Measurements from ENCODE around the gene BANK1.

Gene BANK1

GRCh38 chr4:101825953-101826352, 35.4 kb downstream of the BANK1 start:
- no peak for DNase-seq
- Histone ChIP-seq H3K79me2 (ENCODE audit: insufficient read depth, low read length) (no peaks in the 10 kb centered on the region), H3K27ac (ENCODE audit: low read length) (no peak overlapping the region), H3K4me1 (ENCODE audit: insufficient read depth, low read length) (no peaks in the 10 kb centered on the region), H3K9me3 (ENCODE audit: insufficient read depth, low read length, severe bottlenecking) (no peaks in the 10 kb centered on the region), H3K36me3 (ENCODE audit: insufficient read depth, low read length) (no peaks in the 10 kb centered on the region), H3K27me3 (ENCODE audit: insufficient read depth, low read length, poor library complexity) (no peaks in the 10 kb centered on the region), H4K20me1 (ENCODE audit: insufficient read depth, low read length) (no peaks in the 10 kb centered on the region), H2AFZ (ENCODE audit: low read depth, low read length) (no peak overlapping the region), H3K4me3 (ENCODE audit: low read depth in 1 of 2, low read length in 2 of 2) (no peak overlapping the region), H3K9ac (ENCODE audit: low read depth, low read length) (no peak overlapping the region), H3K4me2 (ENCODE audit: insufficient read depth, low read length) (no peak overlapping the region)
- TF ChIP-seq CTCF (IDR thresholded peaks at IDR 0.05; ENCODE audit: borderline replicate concordance, extremely low read depth, low read length, poor library complexity, severe bottlenecking) (no peak), EZH2 (IDR thresholded peaks at IDR 0.05; ENCODE audit: borderline replicate concordance, low read depth, low read length, severe bottlenecking) (no peak)
- ATAC-seq (ENCODE audit: insufficient read depth, low read depth): no peak

- H3K36me3 ChIP-seq (ENCODE audit: insufficient read depth, low read length): no peaks in the 10 kb centered on the region
- H3K9me3 ChIP-seq (ENCODE audit: insufficient read depth, low read length, severe bottlenecking): no peaks in the 10 kb centered on the region
- no peaks in the 10 kb centered on the region for H3K79me2 ChIP-seq (ENCODE audit: insufficient read depth, low read length)
- no peaks in the 10 kb centered on the region for H3K4me1 ChIP-seq (ENCODE audit: insufficient read depth, low read length)
- no peak overlapping the region for H3K27ac ChIP-seq (ENCODE audit: low read length)
- no peak for ATAC-seq (ENCODE audit: insufficient read depth, low read depth)
- no peak overlapping the region for H3K4me2 ChIP-seq (ENCODE audit: insufficient read depth, low read length)
- TF ChIP-seq EZH2 (IDR thresholded peaks at IDR 0.05; ENCODE audit: borderline replicate concordance, low read depth, low read length, severe bottlenecking): no peak
- H4K20me1 ChIP-seq (ENCODE audit: insufficient read depth, low read length): no peaks in the 10 kb centered on the region
- H3K4me3 ChIP-seq (ENCODE audit: low read depth in 1 of 2, low read length in 2 of 2): no peak overlapping the region
- H3K27me3 ChIP-seq (ENCODE audit: insufficient read depth, low read length, poor library complexity): no peaks in the 10 kb centered on the region
- no peak for DNase-seq
- 0 out of 2 replicates have a peak overlapping the region, but pooled peaks have one; percentile 25 for H2AFZ ChIP-seq (ENCODE audit: low read depth, low read length)
- H3K9ac ChIP-seq (ENCODE audit: low read depth, low read length): no peak overlapping the region
Observed at GRCh38 chr4:101831816-101832215, 41.3 kb downstream of the BANK1 start.

- Histone ChIP-seq H3K4me3 (ENCODE audit: low read depth in 1 of 2, low read length in 2 of 2) (no peak overlapping the region), H3K27me3 (ENCODE audit: insufficient read depth, low read length, poor library complexity) (no peaks in the 10 kb centered on the region), H3K4me2 (ENCODE audit: insufficient read depth, low read length) (no peak overlapping the region), H3K9ac (ENCODE audit: low read depth, low read length) (no peak overlapping the region), H3K9me3 (ENCODE audit: insufficient read depth, low read length, severe bottlenecking) (no peaks in the 10 kb centered on the region), H3K36me3 (ENCODE audit: insufficient read depth, low read length) (no peaks in the 10 kb centered on the region), H4K20me1 (ENCODE audit: insufficient read depth, low read length) (no peaks in the 10 kb centered on the region), H3K79me2 (ENCODE audit: insufficient read depth, low read length) (no peaks in the 10 kb centered on the region), H3K4me1 (ENCODE audit: insufficient read depth, low read length) (no peaks in the 10 kb centered on the region), H2AFZ (ENCODE audit: low read depth, low read length) (no peak overlapping the region), H3K27ac (ENCODE audit: low read length) (no peak overlapping the region)
- DNase-seq (no peak), ATAC-seq (ENCODE audit: insufficient read depth, low read depth) (no peak)
- no peak for TF ChIP-seq CTCF (IDR thresholded peaks at IDR 0.05; ENCODE audit: borderline replicate concordance, extremely low read depth, low read length, poor library complexity, severe bottlenecking)
- no peak for TF ChIP-seq EZH2 (IDR thresholded peaks at IDR 0.05; ENCODE audit: borderline replicate concordance, low read depth, low read length, severe bottlenecking)
Observed at GRCh38 chr4:101833480-101833879, 43.0 kb downstream of the BANK1 start.

GRCh38 chr4:101835121-101835904, 44.8 kb downstream of the BANK1 start:
- Histone ChIP-seq H2AFZ (ENCODE audit: low read depth, low read length) (no peak overlapping the region), H3K9me3 (ENCODE audit: insufficient read depth, low read length, severe bottlenecking) (no peaks in the 10 kb centered on the region), H3K27me3 (ENCODE audit: insufficient read depth, low read length, poor library complexity) (no peaks in the 10 kb centered on the region), H3K4me3 (ENCODE audit: low read depth in 1 of 2, low read length in 2 of 2) (no peak overlapping the region), H4K20me1 (ENCODE audit: insufficient read depth, low read length) (no peaks in the 10 kb centered on the region), H3K4me1 (ENCODE audit: insufficient read depth, low read length) (no peaks in the 10 kb centered on the region), H3K4me2 (ENCODE audit: insufficient read depth, low read length) (no peak overlapping the region), H3K79me2 (ENCODE audit: insufficient read depth, low read length) (no peaks in the 10 kb centered on the region), H3K36me3 (ENCODE audit: insufficient read depth, low read length) (no peaks in the 10 kb centered on the region), H3K27ac (ENCODE audit: low read length) (no peak overlapping the region), H3K9ac (ENCODE audit: low read depth, low read length) (no peak overlapping the region)
- no peak for ATAC-seq (ENCODE audit: insufficient read depth, low read depth)
- no peak for DNase-seq
- TF ChIP-seq CTCF (IDR thresholded peaks at IDR 0.05; ENCODE audit: borderline replicate concordance, extremely low read depth, low read length, poor library complexity, severe bottlenecking) (no peak), EZH2 (IDR thresholded peaks at IDR 0.05; ENCODE audit: borderline replicate concordance, low read depth, low read length, severe bottlenecking) (no peak)
